Adrenal gland (tissue), 5 donors: ENCODE results near the gene SLC25A44.

Source experiments
- POLR2A ChIP-seq, 2 donors: fragments of 450-650 bp; IDR thresholded peaks; one replicate each; pipeline ENCODE4 v1.6.1; 2017; ENCODE audit warnings: antibody characterized with exemption in 2 of 2, mild to moderate bottlenecking in 2 of 2, moderate library complexity in 1 of 2
- TF ChIP-seq, protein P1 (sequence below), 6 experiments: fragments of 450-650 bp in 4 of 6; fragments of 200-600 bp in 2 of 6; sonication (generic) in 1 of 6; IDR thresholded peaks; 1 replicate in 5 of 6; 2 replicates in 1 of 6; pipeline versions ENCODE4 v1.5.1 to v1.8.0; 2016 to 2021; ENCODE audit warnings: antibody characterized with exemption in 6 of 6, mild to moderate bottlenecking in 2 of 6, moderate library complexity in 1 of 6
- donor health status: DM: no; HTN: no; CAD: no.

DNA sequence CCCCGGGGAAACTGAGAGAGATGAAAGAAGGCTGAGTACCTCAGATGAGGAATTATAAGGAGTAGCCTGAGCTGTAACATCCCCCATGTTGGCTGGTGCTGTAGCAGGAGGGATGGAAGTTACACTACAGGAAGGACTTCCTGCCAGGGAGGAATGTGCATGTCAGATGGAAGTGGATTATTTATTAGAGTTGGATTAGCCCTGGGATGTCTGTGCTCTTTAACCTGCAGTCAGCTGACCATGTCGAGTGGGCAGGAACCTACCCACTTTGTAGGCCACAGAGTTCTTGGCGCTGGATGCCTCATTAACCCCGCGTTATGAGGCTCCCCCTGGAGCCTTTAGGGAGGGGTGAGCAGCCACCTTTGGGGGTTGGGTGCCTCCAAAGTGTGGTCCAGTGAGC is 41.3 kb upstream of the SLC25A44 start:
- TF ChIP-seq POLR2A (IDR thresholded peaks at IDR 0.05) = no peak
- TF ChIP-seq, protein P1, sequence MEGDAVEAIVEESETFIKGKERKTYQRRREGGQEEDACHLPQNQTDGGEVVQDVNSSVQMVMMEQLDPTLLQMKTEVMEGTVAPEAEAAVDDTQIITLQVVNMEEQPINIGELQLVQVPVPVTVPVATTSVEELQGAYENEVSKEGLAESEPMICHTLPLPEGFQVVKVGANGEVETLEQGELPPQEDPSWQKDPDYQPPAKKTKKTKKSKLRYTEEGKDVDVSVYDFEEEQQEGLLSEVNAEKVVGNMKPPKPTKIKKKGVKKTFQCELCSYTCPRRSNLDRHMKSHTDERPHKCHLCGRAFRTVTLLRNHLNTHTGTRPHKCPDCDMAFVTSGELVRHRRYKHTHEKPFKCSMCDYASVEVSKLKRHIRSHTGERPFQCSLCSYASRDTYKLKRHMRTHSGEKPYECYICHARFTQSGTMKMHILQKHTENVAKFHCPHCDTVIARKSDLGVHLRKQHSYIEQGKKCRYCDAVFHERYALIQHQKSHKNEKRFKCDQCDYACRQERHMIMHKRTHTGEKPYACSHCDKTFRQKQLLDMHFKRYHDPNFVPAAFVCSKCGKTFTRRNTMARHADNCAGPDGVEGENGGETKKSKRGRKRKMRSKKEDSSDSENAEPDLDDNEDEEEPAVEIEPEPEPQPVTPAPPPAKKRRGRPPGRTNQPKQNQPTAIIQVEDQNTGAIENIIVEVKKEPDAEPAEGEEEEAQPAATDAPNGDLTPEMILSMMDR (IDR thresholded peaks at IDR 0.05) = no peak
